Activated CD4-positive, CD25-positive, alpha-beta regulatory T cell (primary cell): ENCODE results near the gene SHISA3.

ENCODE experiments used
- DNase-seq, 4 experiments: peaks; one replicate each; lab custom pipeline; 2025; lab: John Stamatoyannopoulos, UW

Gene SHISA3

GRCh38 chr4:42446823-42447222 is 49.5 kb downstream of the SHISA3 start:
- no peak for DNase-seq
